Upper lobe of left lung (tissue), 6 donors: ENCODE measurements around the gene PPM1M. TPM values are rescaled to one million over a fixed set of nuclear protein-coding genes. Genes with fewer than 3 reads are reported as not detected.

Experiments used
- ATAC-seq, 2 donors: fragments of 200-7000 bp; cut with Tn5 transposase; one replicate each; pipeline ENCODE4 v1.9.1; 2022; ENCODE audit warnings: mild to moderate bottlenecking in 2 of 2, moderate library complexity in 2 of 2; ENCODE audit not compliant: low FRiP score in 2 of 2
- DNase-seq, 2 donors: peaks; one replicate each; pipeline ENCODE4 v3.0.0-alpha.2; 2019 to 2020
- H3K27ac ChIP-seq, 4 donors: fragments of 200-600 bp; sonication (generic); one replicate each; pipeline ENCODE4 v1.5.1; 2016 to 2019
- H3K27me3 ChIP-seq, 4 donors: fragments of 200-600 bp; sonication (generic); one replicate each; pipeline ENCODE4 v1.5.1; 2017 to 2019
- H3K36me3 ChIP-seq, 4 donors: fragments of 200-600 bp; sonication (generic); one replicate each; pipeline ENCODE4 v1.5.1; 2016 to 2019
- H3K4me1 ChIP-seq, 4 donors: fragments of 200-600 bp; sonication (generic); one replicate each; pipeline ENCODE4 v1.5.1; 2018 to 2019
- H3K4me3 ChIP-seq, 4 donors: fragments of 200-600 bp; sonication (generic); one replicate each; pipeline ENCODE4 v1.5.1; 2017 to 2019; ENCODE audit warnings: mild to moderate bottlenecking in 2 of 4, moderate library complexity in 1 of 4
- H3K9me3 ChIP-seq, 4 donors: fragments of 200-600 bp; sonication (generic); one replicate each; pipeline ENCODE4 v1.5.1; 2018 to 2019
- CTCF ChIP-seq, 6 experiments: fragments of 450-650 bp in 4 of 6; fragments of 200-600 bp in 2 of 6; sonication (generic) in 2 of 6; IDR thresholded peaks; one replicate each; pipeline ENCODE4 v1.5.1; 2016 to 2019; ENCODE audit warnings: antibody characterized with exemption in 6 of 6
- EP300 ChIP-seq, 4 donors: sonication (generic); formaldehyde crosslinking; IDR thresholded peaks; one replicate each; pipeline ENCODE4 v1.5.1; 2017; ENCODE audit warnings: antibody characterized with exemption in 4 of 4, control low read depth in 2 of 4
- POLR2A ChIP-seq, 4 donors: fragments of 450-650 bp; IDR thresholded peaks; one replicate each; pipeline ENCODE4 v1.5.1; 2016 to 2017; ENCODE audit warnings: antibody characterized with exemption in 4 of 4, mild to moderate bottlenecking in 2 of 4
- POLR2AphosphoS5 ChIP-seq, 2 donors: sonication (generic); formaldehyde crosslinking; IDR thresholded peaks; one replicate each; pipeline ENCODE4 v1.5.1; 2017; ENCODE audit warnings: antibody characterized with exemption in 2 of 2
- WGBS, 2 donors: methylation state at CpG; one replicate each; pipeline ENCODE4 v1.1.5; 2017 to 2018; 5-methylcytosine and 5-hydroxymethylcytosine counted together
- total RNA-seq, 6 donors: library from RNA; depleted of rRNA in 4 of 6; stranded (reverse); fragments of >200 nt in 4 of 6; gene quantifications; one replicate each; pipeline versions ENCODE4 v1.1.0 to v1.2.1, GENCODE V29; 2016 to 2021
- donor health status: DM: no; HTN: no; CAD: no; lungs with moderate emphysema.
- donor health status: DM: no; HTN: yes; CAD: no; lungs with severe emphysema.

PPM1M gene
- total RNA-seq, 6 donors from 2014 or later = 18.7 to 68.1 (median 47.8) TPM

- Histone ChIP-seq H3K27ac (peak overlapping the region; percentile 75 to 90 (median 79)), H3K4me1 (peaks cover 43 to 52% (median 50%) of the 10 kb centered on the region in 4 donors), H3K27me3 (no peaks in the 10 kb centered on the region), H3K36me3 (peaks cover 11 to 26% (median 21%) of the 10 kb centered on the region in 4 donors), H3K4me3 (no peak overlapping the region), H3K9me3 (no peaks in the 10 kb centered on the region)
- 36 to 40% methylated on average over 3 to 10 of the region's 12 CpGs for WGBS, 2 donors
- no peak for TF ChIP-seq POLR2AphosphoS5 (IDR thresholded peaks at IDR 0.05)
- no peak for TF ChIP-seq EP300 (IDR thresholded peaks at IDR 0.05)
- no peak for TF ChIP-seq POLR2A (IDR thresholded peaks at IDR 0.05)
- TF ChIP-seq CTCF (IDR thresholded peaks at IDR 0.05) = no peak
- DNase-seq (peak in 1 of 2 donors; percentile 23), ATAC-seq (no peak)
Observed at GRCh38 chr3:52218454-52218853, 27.1 kb upstream of the PPM1M start.

- Histone ChIP-seq H3K9me3 (no peaks in the 10 kb centered on the region), H3K27me3 (no peaks in the 10 kb centered on the region), H3K36me3 (peaks cover 8 to 20% (median 15%) of the 10 kb centered on the region in 4 donors), H3K4me1 (peaks cover 43 to 52% (median 50%) of the 10 kb centered on the region in 4 donors), H3K4me3 (no peak overlapping the region), H3K27ac (peak overlapping the region; percentile 75 to 90 (median 79))
- DNase-seq (peak; percentile 41 to 73), ATAC-seq (peak in 1 of 2 donors; percentile 42)
- WGBS, 2 donors = 43 to 70% methylated on average over 4 to 6 of the region's 6 CpGs
- no peak for TF ChIP-seq POLR2A (IDR thresholded peaks at IDR 0.05)
- peak in 1 of 6 experiments; percentile 25 for TF ChIP-seq CTCF (IDR thresholded peaks at IDR 0.05)
- peak in 1 of 2 donors; percentile 27 for TF ChIP-seq POLR2AphosphoS5 (IDR thresholded peaks at IDR 0.05)
- no peak for TF ChIP-seq EP300 (IDR thresholded peaks at IDR 0.05)
Observed at GRCh38 chr3:52218937-52219650, 26.5 kb upstream of the PPM1M start.

GRCh38 chr3:52220380-52221026 lies 25.1 kb upstream of the PPM1M start:
- WGBS, 2 donors = 33 to 78% methylated on average over 4 to 9 of the region's 9 CpGs
- Histone ChIP-seq H3K4me1 (peaks cover 43 to 52% (median 50%) of the 10 kb centered on the region in 4 donors), H3K4me3 (no peak overlapping the region), H3K36me3 (peaks cover 0 to 6% (median 2%) of the 10 kb centered on the region in 4 donors), H3K9me3 (no peaks in the 10 kb centered on the region), H3K27me3 (no peaks in the 10 kb centered on the region), H3K27ac (no peak overlapping the region)
- DNase-seq = peak in 1 of 2 donors; percentile 86
- TF ChIP-seq POLR2AphosphoS5 (IDR thresholded peaks at IDR 0.05) (no peak), CTCF (IDR thresholded peaks at IDR 0.05) (peak; percentile 84 to 95 (median 88))
- peak; percentile 84 to 88 for ATAC-seq

- DNase-seq = no peak
- WGBS, 2 donors = 79 to 94% methylated on average over 6 to 22 of the region's 27 CpGs
- H3K27ac ChIP-seq = no peak overlapping the region
Observed at GRCh38 chr3:52221141-52221562, 24.4 kb upstream of the PPM1M start.

More at GRCh38 chr3:52221141-52221562, 24.4 kb upstream of the PPM1M start:
- Histone ChIP-seq H3K9me3 (no peaks in the 10 kb centered on the region), H3K27me3 (no peaks in the 10 kb centered on the region), H3K36me3 (no peaks in the 10 kb centered on the region), H3K4me3 (no peak overlapping the region), H3K4me1 (peaks cover 42 to 47% (median 46%) of the 10 kb centered on the region in 4 donors)
- no peak for ATAC-seq
- TF ChIP-seq EP300 (IDR thresholded peaks at IDR 0.05) (no peak), POLR2A (IDR thresholded peaks at IDR 0.05) (no peak), CTCF (IDR thresholded peaks at IDR 0.05) (no peak), POLR2AphosphoS5 (IDR thresholded peaks at IDR 0.05) (no peak)
